HG03442 (cell line): ENCODE measurements around the gene PRR30.

Source experiments
- ATAC-seq: cut with Tn5 transposase; IDR thresholded peaks from one replicate; pipeline ENCODE4 v1.9.1; 2021; ENCODE audit warnings: mild to moderate bottlenecking, moderate library complexity; ENCODE audit not compliant: unreplicated experiment

Gene PRR30

DNA sequence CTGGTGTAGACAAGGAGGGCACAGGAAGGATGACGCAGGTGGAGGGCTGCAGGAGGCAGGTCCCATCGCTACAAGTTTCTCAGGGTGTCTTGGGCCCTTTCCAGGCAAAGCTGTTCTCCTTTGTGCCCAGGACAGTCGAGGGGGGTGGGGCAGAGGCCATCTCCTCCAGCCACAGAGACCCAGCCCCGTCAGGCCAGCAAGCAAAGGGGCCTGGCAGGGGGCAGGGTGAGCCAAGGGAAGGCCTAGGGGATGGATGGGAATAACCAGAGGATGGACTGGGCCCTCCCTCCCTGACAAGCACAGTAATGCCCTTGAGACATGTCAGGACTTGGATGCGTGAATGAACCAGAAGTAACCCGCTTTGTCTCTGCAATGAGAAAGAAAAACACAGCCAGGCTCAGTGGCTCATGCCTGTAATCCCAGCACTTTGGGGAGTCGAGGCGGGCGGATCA, 15.9 kb upstream of the PRR30 start:
- ATAC-seq, result no peak

DNA sequence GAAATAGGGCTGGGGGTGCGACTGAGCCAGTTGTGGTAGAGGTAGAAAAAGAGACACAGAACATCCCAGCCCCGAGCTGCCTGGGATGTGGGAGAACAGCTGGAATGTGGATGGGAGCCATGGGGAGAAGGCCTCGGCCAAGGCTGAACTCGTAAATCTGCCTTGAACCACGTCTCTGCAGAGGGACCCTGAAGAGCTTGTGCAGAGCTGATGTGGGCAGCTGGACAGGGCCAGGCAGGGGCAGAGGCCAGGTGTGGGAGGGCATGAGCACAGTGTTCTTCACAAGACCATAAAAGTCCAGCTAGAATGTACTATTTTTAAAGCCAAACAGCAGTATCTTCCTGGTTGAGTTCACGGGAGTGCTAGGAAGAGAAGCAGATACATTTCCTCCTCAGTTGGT, 15.3 kb upstream of the PRR30 start:
- no peak for ATAC-seq

DNA sequence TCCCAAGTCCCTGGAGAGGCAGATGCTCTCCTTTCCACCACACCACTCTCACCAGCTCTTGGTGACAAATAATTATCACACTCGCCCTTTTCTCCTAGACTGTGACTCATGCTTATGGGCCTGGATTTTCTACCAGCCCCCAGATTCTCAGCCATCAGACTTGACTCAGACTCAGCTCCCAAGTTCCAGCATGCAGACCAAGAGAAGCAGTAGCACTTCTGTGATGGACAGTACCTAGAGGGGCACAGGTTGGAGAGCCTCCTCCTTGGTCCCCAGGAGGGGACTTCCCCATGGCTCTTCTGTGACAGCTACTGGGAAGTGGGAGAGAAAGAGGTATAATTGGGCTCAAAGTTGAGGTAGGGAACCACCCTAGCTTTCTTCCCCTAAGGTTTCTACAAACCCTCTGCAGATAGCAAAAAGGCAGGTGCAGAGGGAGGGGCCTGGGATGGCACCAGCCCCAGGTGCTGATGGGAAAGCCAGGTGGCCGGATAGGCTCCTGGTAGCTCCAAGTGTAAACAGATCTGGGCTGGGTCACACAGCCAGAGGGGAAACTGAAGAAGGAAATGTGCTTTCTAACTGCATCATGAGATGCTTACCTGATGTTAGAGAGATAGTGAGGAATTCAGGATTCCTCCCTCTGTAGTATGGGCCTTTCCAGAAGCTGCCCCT, 13.7 kb upstream of the PRR30 start:
- no peak for ATAC-seq

DNA sequence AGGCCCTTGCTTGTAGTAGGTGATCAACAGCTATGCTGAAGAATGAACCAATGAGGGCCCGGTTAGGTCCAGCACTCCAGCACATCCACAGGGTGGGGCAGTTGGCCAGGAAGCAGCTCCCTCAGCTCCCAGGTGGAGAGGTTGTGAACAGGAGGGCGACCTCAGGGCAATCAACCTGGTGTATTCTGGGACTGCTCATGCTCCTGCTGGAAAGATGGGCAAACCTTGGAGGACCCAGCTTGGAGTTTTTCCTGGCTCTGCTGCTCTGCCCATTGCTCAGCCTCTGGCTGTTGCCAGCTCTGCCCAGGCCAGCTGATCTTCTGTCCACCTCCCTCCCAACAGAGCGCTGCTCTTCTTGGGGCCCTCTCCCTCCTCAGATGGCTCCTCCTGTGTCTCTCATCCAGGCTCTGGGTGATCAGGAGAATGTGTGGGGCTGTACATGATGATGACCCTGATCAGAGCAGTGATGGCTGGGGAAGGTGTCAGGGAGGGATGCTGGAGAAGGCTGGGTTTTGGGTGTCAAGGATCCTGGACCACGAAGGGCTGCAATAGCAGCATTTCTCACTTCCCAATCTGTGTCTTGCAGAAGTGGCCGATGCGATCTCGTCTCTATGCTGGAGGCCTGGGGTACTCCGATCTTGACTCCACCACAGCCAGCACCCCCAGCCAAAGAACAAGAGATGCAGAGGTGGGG, 13.0 kb upstream of the PRR30 start:
- no peak for ATAC-seq

DNA sequence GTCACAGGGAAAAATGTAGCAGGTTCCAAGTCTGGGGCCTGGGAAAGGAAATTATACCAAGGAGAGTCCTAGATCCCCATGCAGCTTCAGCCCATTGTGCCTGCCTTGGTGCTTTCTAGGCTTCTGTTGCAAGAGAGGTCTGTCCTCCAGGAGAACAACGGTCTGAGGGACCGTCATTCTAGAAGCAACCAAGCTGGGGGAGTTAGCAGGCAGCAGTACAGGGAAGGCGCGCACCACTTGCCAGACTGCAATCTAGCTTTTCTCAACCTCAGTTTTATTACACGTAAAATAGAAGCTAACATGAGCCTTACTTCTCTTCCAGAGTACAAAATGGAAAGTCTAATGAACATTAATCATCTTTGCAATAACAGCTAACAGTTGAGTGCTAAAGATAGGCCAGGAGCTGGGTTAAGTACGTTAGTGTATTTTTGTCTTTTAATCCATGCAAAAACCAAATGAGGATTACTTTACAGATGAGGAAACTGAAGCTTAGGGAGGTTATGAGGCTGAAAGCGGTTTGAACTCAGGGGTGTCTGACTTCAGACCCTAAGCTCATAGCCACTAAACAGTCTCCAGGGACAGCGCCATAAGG, 11.5 kb upstream of the PRR30 start:
- ATAC-seq, result no peak

GRCh38 chr2:27149570-27150405, 10.6 kb upstream of the PRR30 start:
- no peak for ATAC-seq

- no peak for ATAC-seq
Observed at GRCh38 chr2:27148801-27149439, 9.7 kb upstream of the PRR30 start, which contains the start of gene TCF23. TSS of gene TCF23 (plus strand) at chr2:27149004. CDS start at chr2:27149134, 130 bp downstream.

DNA sequence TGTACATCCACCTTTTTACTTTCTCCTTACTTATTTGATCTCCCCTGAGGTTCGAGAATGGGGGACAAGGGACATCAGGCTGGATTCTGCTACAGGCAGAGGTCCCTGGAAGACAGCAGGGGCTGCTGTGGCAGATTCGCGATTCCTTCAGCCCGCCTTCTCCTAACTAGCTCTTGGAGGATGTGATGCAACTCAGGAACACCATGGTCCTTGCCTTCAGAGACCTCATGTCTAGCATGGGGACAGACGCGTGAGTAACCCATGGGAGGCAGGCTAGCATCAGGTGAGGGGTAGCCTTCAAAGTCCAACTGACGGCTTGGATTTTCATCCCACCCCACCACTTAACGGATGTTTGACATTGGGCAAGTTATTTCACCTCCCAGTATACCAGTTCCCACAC, 8.7 kb upstream of the PRR30 start:
- no peak for ATAC-seq

GRCh38 chr2:27145682-27146081, 6.5 kb upstream of the PRR30 start:
- no peak for ATAC-seq

GRCh38 chr2:27143285-27143684, 4.1 kb upstream of the PRR30 start:
- no peak for ATAC-seq

DNA sequence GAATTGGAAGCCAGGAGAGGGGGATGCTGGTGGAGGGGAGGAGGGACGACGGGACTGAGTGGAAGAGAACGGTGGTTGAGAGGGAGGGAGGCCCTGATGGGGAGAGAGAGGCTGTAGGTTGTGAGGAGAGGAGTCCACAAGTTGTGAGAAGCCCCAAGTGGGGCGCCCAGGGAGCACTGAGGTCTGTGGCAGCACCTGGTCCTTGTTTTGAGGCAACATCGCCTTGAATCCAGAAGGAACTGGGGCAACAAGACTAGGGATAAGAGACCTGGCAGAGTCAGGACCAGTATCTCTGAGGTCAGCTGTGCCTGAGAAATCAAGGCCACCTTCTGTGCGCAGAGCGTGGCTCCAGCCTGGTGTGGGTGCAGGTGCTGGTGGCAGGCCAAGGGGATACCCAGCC, 1.1 kb downstream of the PRR30 start:
- ATAC-seq, result no peak

- ATAC-seq, result no peak
Observed at GRCh38 chr2:27137322-27137935, 1.8 kb downstream of the PRR30 start.

GRCh38 chr2:27136751-27137150, 2.5 kb downstream of the PRR30 start:
- ATAC-seq, result no peak

GRCh38 chr2:27135478-27135955, 3.7 kb downstream of the PRR30 start:
- ATAC-seq, result no peak

GRCh38 chr2:27134781-27135477, 4.3 kb downstream of the PRR30 start:
- ATAC-seq, result no peak

DNA sequence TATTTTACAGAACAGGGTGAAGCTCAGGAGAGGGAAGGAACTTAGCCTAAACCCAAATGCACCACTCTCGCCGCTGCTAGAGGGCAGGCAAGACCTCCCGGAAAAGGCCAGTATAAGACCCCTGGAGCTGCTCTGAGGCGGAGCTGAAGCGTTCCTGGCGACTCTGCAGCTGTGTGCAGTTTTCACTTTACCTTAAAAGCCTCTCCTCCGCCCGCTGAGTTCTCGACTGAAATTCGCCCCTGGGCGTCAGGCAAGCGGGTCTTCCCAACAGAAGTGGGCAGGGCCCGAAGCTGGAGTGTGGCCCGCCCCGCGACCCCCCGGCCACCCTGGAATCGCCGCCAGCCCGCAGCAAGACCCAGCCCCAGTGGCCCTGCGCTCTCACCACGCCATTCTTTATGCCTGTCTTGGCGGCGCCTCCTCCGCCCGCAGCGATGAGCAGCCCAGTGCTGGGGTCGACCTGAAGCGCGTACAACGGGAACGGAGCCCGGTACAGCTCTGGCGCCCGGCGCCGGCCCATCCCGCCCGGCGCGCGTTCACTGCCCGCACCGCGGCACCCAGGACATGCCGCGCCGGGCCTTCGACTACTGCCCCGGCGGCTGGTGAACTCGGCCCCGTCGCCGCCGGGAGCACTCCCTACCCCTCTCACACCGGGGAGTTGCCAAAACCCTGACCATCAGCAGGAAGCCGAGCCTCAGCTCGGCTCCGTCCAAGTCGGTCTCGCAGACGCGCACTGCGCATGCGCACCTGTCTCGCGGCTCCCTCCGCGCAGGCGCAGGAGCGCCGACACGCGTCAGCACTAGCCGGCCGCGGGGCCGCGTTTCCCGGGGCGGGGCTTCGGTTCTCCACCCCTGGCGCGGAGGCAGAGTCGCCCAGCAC, 5.1 kb downstream of the PRR30 start, which contains the start of gene PREB:
TSS of gene PREB (minus strand) at position 732 of the 876 bp plus-strand sequence. CDS start at position 517, 215 bp downstream.
- peak; percentile 82 for ATAC-seq

GRCh38 chr2:27133195-27133875, 5.9 kb downstream of the PRR30 start:
- no peak for ATAC-seq

GRCh38 chr2:27131429-27131828, 7.8 kb downstream of the PRR30 start:
- ATAC-seq, result no peak
